Peyer's patch (tissue), 4 donors: Measurements from ENCODE around the gene PPFIA1. TPM values are rescaled to one million over a fixed set of nuclear protein-coding genes. Genes with fewer than 3 reads are reported as not detected.

Experiments used
- DNase-seq, 3 donors: peaks; one replicate each; pipeline ENCODE4 v3.0.0-alpha.2; 2017 to 2019
- H3K27ac ChIP-seq, 4 donors: fragments of 200-600 bp; sonication (generic); one replicate each; pipeline ENCODE4 v1.5.1; 2016 to 2019
- H3K27me3 ChIP-seq, 2 donors: fragments of 200-600 bp; sonication (generic); one replicate each; pipeline ENCODE4 v1.5.1; 2019
- H3K36me3 ChIP-seq, 3 donors: fragments of 200-600 bp; sonication (generic); one replicate each; pipeline ENCODE4 v1.5.1; 2016 to 2019
- H3K4me1 ChIP-seq, 4 donors: fragments of 200-600 bp; sonication (generic); one replicate each; pipeline ENCODE4 v1.5.1; 2016 to 2019
- H3K4me3 ChIP-seq, 4 donors: fragments of 200-600 bp; sonication (generic); 1 replicate in 3 of 4; 2 replicates in 1 of 4; pipeline ENCODE4 v1.5.1; 2016 to 2019; ENCODE audit warnings: mild to moderate bottlenecking in 1 of 4
- H3K9me3 ChIP-seq, 4 donors: fragments of 200-600 bp; sonication (generic); one replicate each; pipeline ENCODE4 v1.5.1; 2016 to 2019; ENCODE audit warnings: mild to moderate bottlenecking in 1 of 4
- CTCF ChIP-seq, 6 experiments: fragments of 450-650 bp in 4 of 6; fragments of 200-600 bp in 2 of 6; sonication (generic) in 1 of 6; IDR thresholded peaks; one replicate each; pipeline ENCODE4 v1.5.1; 2017 to 2019; ENCODE audit warnings: antibody characterized with exemption in 6 of 6, mild to moderate bottlenecking in 3 of 6, moderate library complexity in 1 of 6
- POLR2A ChIP-seq, 2 donors: fragments of 450-650 bp; IDR thresholded peaks; one replicate each; pipeline ENCODE4 v1.5.1; 2017; ENCODE audit warnings: antibody characterized with exemption in 2 of 2, mild to moderate bottlenecking in 2 of 2, moderate library complexity in 2 of 2
- total RNA-seq, 4 donors: library from RNA; depleted of rRNA; stranded (reverse); fragments of >200 nt; gene quantifications; one replicate each; pipeline ENCODE4 v1.1.0, GENCODE V29; 2016

The PPFIA1 gene
- total RNA-seq, 4 donors from 2014 or later = 45.5 to 111 (median 71.4) TPM

GRCh38 chr11:70409437-70409836 is 138.9 kb downstream of the PPFIA1 start:
- TF ChIP-seq POLR2A (IDR thresholded peaks at IDR 0.05) (no peak), CTCF (IDR thresholded peaks at IDR 0.05) (no peak)
- H3K27ac ChIP-seq = no peak overlapping the region
- DNase-seq = no peak
- no peaks in the 10 kb centered on the region for H3K27me3 ChIP-seq
- H3K36me3 ChIP-seq = peaks cover 0 to 93% (median 0%) of the 10 kb centered on the region in 3 donors
- H3K4me3 ChIP-seq = no peak overlapping the region
- H3K4me1 ChIP-seq = no peaks in the 10 kb centered on the region
- H3K9me3 ChIP-seq = no peaks in the 10 kb centered on the region

DNA sequence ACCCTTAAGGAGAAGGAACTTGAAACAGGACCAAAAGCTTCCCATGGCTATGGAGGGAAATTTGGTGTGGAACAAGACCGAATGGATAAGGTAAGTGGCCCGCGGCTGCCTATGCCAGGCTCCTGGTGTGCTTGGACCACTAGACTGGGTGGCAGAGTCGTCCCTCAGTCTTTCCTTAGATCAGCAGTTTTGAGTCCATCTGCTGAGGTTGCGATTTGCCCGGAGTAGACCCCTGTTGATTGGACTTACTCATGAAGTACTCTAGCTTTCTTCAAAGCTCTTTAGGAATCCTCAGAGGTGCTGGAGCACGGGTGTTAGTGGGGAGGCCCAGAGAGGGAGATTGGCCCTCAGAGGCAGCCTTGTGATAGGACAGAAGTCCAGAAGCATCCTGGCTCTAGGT is 139.4 kb downstream of the PPFIA1 start:
- Histone ChIP-seq H3K4me3 (no peak overlapping the region), H3K4me1 (no peaks in the 10 kb centered on the region), H3K36me3 (peaks cover 0 to 98% (median 0%) of the 10 kb centered on the region in 3 donors), H3K9me3 (no peaks in the 10 kb centered on the region), H3K27ac (no peak overlapping the region), H3K27me3 (no peaks in the 10 kb centered on the region)
- TF ChIP-seq CTCF (IDR thresholded peaks at IDR 0.05) (no peak), POLR2A (IDR thresholded peaks at IDR 0.05) (no peak)
- DNase-seq = no peak

GRCh38 chr11:70410276-70411205 is 140.1 kb downstream of the PPFIA1 start:
- Histone ChIP-seq H3K4me1 (no peaks in the 10 kb centered on the region), H3K4me3 (no peak overlapping the region), H3K9me3 (no peaks in the 10 kb centered on the region), H3K36me3 (peaks cover 0 to 98% (median 0%) of the 10 kb centered on the region in 3 donors), H3K27me3 (no peaks in the 10 kb centered on the region), H3K27ac (no peak overlapping the region)
- TF ChIP-seq CTCF (IDR thresholded peaks at IDR 0.05) = no peak
- TF ChIP-seq POLR2A (IDR thresholded peaks at IDR 0.05) = no peak
- DNase-seq = no peak

GRCh38 chr11:70411713-70412452 is 141.4 kb downstream of the PPFIA1 start:
- Histone ChIP-seq H3K9me3 (no peaks in the 10 kb centered on the region), H3K36me3 (peaks cover 0 to 98% (median 0%) of the 10 kb centered on the region in 3 donors), H3K27ac (no peak overlapping the region), H3K4me1 (no peaks in the 10 kb centered on the region), H3K4me3 (no peak overlapping the region), H3K27me3 (no peaks in the 10 kb centered on the region)
- no peak for TF ChIP-seq CTCF (IDR thresholded peaks at IDR 0.05)
- no peak for TF ChIP-seq POLR2A (IDR thresholded peaks at IDR 0.05)
- no peak for DNase-seq

GRCh38 chr11:70413151-70413550 is 142.7 kb downstream of the PPFIA1 start:
- Histone ChIP-seq H3K27me3 (no peaks in the 10 kb centered on the region), H3K36me3 (peaks cover 0 to 98% (median 0%) of the 10 kb centered on the region in 3 donors), H3K4me1 (no peaks in the 10 kb centered on the region), H3K27ac (no peak overlapping the region), H3K4me3 (no peak overlapping the region), H3K9me3 (no peaks in the 10 kb centered on the region)
- no peak for TF ChIP-seq POLR2A (IDR thresholded peaks at IDR 0.05)
- TF ChIP-seq CTCF (IDR thresholded peaks at IDR 0.05) = no peak
- no peak for DNase-seq
